ENCODE data around the gene GSTO2. TPM values are rescaled to one million over a fixed set of nuclear protein-coding genes. Genes with fewer than 3 reads are reported as not detected.

Gene GSTO2
- total and polyA plus RNA-seq, 2 of the 4 experiments (the other 2 are of a cell fraction): 1.4 to 2.3 TPM

DNA sequence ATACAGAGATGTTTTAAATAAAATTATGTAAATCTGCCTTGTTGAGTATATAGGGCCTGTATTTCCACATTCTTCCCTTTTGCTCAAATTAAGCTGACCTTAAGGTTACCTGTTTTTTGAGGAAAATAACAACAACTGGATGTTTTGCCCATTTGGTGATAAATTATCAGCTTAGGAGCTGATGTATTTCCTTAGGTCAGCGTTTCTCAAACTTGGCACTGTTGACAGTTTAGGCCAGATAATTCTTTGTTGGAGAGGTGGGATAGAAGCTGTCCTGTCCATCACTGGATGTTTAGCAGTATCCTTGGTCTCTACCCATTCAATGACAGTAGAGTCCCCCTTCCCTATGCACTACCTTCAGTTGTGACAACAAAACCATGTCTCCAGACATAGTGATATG lies 7.2 kb downstream of the GSTO2 start:
- no peak overlapping the region for H2AK5ac ChIP-seq (ENCODE audit: low read depth, low read length)
- no peaks in the 10 kb centered on the region for H4K20me1 ChIP-seq (ENCODE audit: insufficient read depth, low read length)
- no peak overlapping the region for H2BK120ac ChIP-seq (ENCODE audit: low read depth, low read length)
- H3K9ac ChIP-seq (ENCODE audit: low read depth, low read length): no peak overlapping the region
- no peak overlapping the region for H2AFZ ChIP-seq (replicated peaks; ENCODE audit: low read length, poor library complexity)
- no peak overlapping the region for H3K4ac ChIP-seq (ENCODE audit: low read depth, low read length)
- in situ Hi-C loops (cut with MboI; ENCODE audit: low sequenced_read_pairs) (no loop called here), intact Hi-C loops (cut with micrococcal nuclease) (no loop called here), dilution Hi-C loops (cut with HindIII; ENCODE audit: low sequenced_read_pairs, unreplicated experiment) (no loop called here)
- POLR2A ChIA-PET (ENCODE audit: unreplicated experiment): interaction anchor here (0.6 kb wide), 1 partner anchor 52 kb away, joined by 3 read pairs; no protein-coding TSS in a partner anchor
- H3K4me3 ChIP-seq (ENCODE audit: insufficient read depth, low read depth, low read length): no peak overlapping the region
- H3K4me2 ChIP-seq (ENCODE audit: low read depth, low read length): no peak overlapping the region
- no peak overlapping the region for H3K23ac ChIP-seq (ENCODE audit: low read depth, low read length)
- no CpG with 5 or more reads among the region's 1 CpG for WGBS, 2 experiments (ENCODE audit: extremely low coverage in 2 of 2, insufficient read length in 1 of 2)
- no peak overlapping the region for H2BK15ac ChIP-seq (ENCODE audit: low read depth, low read length)
- no peak overlapping the region for H3K56ac ChIP-seq (ENCODE audit: extremely low read depth, insufficient read depth, low read length)
- H2BK5ac ChIP-seq (ENCODE audit: low read depth, low read length, poor library complexity, severe bottlenecking): no peak overlapping the region
- H3K18ac ChIP-seq (ENCODE audit: low read depth, low read length): no peak overlapping the region
- H4K5ac ChIP-seq (ENCODE audit: low read depth, low read length): no peak overlapping the region
- ATAC-seq (ENCODE audit: low read depth) (no peak), DNase-seq (no peak)
- no peak overlapping the region for H3K27ac ChIP-seq (ENCODE audit: insufficient read depth, low read length)
- no peak overlapping the region for H4K91ac ChIP-seq (ENCODE audit: insufficient read depth, low read depth, low read length)
- H3K9me1 ChIP-seq (ENCODE audit: insufficient read depth, low read length): no peaks in the 10 kb centered on the region; the same call in 1 of the 2 replicates
- no peak for TF ChIP-seq POLR2A (IDR thresholded peaks at IDR 0.05; ENCODE audit: low read depth, low read length)
- no peak for TF ChIP-seq MAZ (IDR thresholded peaks at IDR 0.05; ENCODE audit: borderline replicate concordance, low read depth, low read length)
- TF ChIP-seq, protein P1, sequence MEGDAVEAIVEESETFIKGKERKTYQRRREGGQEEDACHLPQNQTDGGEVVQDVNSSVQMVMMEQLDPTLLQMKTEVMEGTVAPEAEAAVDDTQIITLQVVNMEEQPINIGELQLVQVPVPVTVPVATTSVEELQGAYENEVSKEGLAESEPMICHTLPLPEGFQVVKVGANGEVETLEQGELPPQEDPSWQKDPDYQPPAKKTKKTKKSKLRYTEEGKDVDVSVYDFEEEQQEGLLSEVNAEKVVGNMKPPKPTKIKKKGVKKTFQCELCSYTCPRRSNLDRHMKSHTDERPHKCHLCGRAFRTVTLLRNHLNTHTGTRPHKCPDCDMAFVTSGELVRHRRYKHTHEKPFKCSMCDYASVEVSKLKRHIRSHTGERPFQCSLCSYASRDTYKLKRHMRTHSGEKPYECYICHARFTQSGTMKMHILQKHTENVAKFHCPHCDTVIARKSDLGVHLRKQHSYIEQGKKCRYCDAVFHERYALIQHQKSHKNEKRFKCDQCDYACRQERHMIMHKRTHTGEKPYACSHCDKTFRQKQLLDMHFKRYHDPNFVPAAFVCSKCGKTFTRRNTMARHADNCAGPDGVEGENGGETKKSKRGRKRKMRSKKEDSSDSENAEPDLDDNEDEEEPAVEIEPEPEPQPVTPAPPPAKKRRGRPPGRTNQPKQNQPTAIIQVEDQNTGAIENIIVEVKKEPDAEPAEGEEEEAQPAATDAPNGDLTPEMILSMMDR (conservative IDR thresholded peaks at IDR 0.05; ENCODE audit: low read depth, low read length): no peak
- TF ChIP-seq, protein P2, sequence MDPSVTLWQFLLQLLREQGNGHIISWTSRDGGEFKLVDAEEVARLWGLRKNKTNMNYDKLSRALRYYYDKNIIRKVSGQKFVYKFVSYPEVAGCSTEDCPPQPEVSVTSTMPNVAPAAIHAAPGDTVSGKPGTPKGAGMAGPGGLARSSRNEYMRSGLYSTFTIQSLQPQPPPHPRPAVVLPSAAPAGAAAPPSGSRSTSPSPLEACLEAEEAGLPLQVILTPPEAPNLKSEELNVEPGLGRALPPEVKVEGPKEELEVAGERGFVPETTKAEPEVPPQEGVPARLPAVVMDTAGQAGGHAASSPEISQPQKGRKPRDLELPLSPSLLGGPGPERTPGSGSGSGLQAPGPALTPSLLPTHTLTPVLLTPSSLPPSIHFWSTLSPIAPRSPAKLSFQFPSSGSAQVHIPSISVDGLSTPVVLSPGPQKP (IDR thresholded peaks at IDR 0.05; ENCODE audit: borderline replicate concordance, low read depth, low read length): no peak
- no peak for TF ChIP-seq RFX5 (IDR thresholded peaks at IDR 0.05; ENCODE audit: low read depth, low read length)
- TF ChIP-seq MAFK (IDR thresholded peaks at IDR 0.05; ENCODE audit: low read depth, low read length): peak; percentile 80
- TF ChIP-seq MXI1 (IDR thresholded peaks at IDR 0.05; ENCODE audit: borderline replicate concordance, low read depth, low read length): no peak
- H3K27me3 ChIP-seq (ENCODE audit: control insufficient read depth, insufficient read depth, low read length): no peaks in the 10 kb centered on the region
- H3K9me3 ChIP-seq (ENCODE audit: control insufficient read depth, insufficient read depth, low read length): no peaks in the 10 kb centered on the region
- H3K14ac ChIP-seq (replicated peaks; ENCODE audit: low read depth, low read length): no peak overlapping the region
- H4K8ac ChIP-seq (ENCODE audit: low read depth in 2 of 2, low read length in 2 of 2): no peak overlapping the region
- H2AK9ac ChIP-seq (replicated peaks; ENCODE audit: low read depth, low read length, poor library complexity): no peak overlapping the region
- H3K4me1 ChIP-seq (ENCODE audit: control insufficient read depth, insufficient read depth, low read length): peaks cover 13% of the 10 kb centered on the region
- no peak overlapping the region for H2BK20ac ChIP-seq (ENCODE audit: low read depth, low read length)
- no TSS peak for BruUV-seq (replicated peaks)
- H3K36me3 ChIP-seq (ENCODE audit: control insufficient read depth, insufficient read depth, low read length): no peaks in the 10 kb centered on the region
- CTCF ChIA-PET: interaction anchor here (1.1 to 3.2 kb wide), 3 partner anchors 23 to 73 kb away, joined by 3 to 14 read pairs (median 4); no protein-coding TSS in a partner anchor
- H3K79me1 ChIP-seq (ENCODE audit: low read depth in 1 of 2, low read length in 2 of 2): peaks cover 0 to 4% of the 10 kb centered on the region in 2 experiments; a peak in 1 of 4 replicates

Measured in IMR-90 (cell line).